Measurements from ENCODE around the gene SERPIND1.
"Not testable (repeated sequence)": the region's sequence is repeated elsewhere in the genome, so short reads cannot be mapped to it uniquely, and the experiment has no call there.

Gene SERPIND1

DNA sequence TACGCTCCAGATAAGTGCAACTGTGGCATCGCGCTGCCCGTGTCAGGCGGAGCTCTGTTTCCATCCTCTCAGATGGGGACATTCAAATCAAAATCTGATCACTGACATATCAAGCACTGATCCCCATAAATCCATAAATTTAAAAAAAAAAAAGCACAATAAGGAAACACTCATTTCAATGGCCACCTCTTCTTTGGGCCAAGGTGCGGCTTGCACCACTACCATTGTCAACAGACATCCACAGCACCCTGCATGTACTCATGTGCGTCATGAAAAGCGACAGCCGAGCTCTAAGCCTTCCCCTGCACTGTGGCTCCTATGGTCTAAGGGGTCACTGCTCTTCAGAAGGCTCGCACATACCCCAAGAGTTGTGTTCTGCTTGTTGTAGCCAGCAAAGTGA, 26.7 kb upstream of the SERPIND1 start:
- DNase-seq: no peak

DNA sequence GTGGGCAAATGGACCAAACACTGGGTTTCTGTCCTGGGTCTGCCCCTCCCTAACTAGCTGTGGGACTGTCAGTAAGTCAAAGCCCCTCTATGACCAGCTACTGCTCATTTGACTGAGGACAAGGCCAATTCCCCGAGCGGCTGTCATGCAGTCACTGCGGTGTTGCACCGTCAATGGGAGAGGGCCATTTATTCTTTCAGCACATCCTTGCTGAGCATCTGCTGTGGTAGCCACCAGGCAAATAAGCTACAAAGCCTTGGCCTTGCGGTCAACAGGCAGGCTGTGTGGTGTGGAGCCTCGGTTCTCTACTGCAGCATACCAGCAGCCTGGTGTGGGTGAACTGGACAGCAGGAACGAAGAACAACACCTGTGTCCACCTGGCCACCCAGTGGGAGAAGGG, 25.8 kb upstream of the SERPIND1 start:
- no peak for DNase-seq

- DNase-seq: no peak
Measured at GRCh38 chr22:20748731-20749428, 25.0 kb upstream of the SERPIND1 start.

DNA sequence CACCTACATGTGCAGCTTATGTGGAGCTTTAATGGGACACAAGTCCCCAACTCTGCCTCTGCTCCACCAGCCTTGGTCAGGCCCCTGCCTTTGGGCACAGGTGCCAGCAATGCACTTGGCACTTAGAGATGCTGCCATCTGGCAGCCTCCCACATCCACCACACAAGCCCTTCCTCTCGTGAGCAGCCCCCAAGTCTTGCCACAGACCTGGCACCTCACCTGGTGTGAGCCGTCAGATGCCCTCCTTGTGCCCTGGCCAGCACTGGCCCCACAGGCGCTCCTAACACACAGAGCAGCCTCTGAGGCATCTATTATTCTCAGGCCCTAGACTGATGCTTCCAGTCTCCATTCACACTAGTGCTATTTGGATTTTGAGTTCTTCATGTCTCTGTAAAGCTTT, 24.5 kb upstream of the SERPIND1 start:
- DNase-seq: no peak

- peak; percentile 58 for DNase-seq
Measured at GRCh38 chr22:20750461-20751184, 23.3 kb upstream of the SERPIND1 start.

GRCh38 chr22:20751185-20751851, 22.6 kb upstream of the SERPIND1 start:
- no peak for DNase-seq

GRCh38 chr22:20752104-20752741, 21.7 kb upstream of the SERPIND1 start:
- DNase-seq: no peak

GRCh38 chr22:20752873-20753272, 21.0 kb upstream of the SERPIND1 start:
- DNase-seq: no peak

DNA sequence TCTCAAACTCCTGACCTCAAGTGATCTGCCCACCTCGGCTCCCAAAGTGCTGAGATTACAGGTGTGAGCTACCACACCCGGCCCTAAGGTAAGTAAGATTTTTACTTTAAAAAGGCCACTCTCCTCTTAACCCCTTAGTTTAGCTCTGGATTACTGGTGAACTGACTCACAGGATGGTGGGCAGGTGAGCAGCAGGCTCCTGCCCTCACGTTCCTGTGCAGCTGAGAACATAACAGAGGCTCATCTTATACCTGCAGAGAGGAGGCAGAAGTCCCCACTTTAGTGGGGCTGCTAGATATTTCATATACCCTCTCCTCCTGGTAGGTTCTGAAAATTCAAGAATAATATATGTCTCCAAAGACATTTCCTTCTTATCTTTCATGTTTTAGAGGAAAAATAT, 17.1 kb upstream of the SERPIND1 start:
- DNase-seq: no peak

- DNase-seq: no peak
Measured at GRCh38 chr22:20758688-20759087, 15.2 kb upstream of the SERPIND1 start.

GRCh38 chr22:20760084-20760483, 13.8 kb upstream of the SERPIND1 start:
- DNase-seq: no peak

DNA sequence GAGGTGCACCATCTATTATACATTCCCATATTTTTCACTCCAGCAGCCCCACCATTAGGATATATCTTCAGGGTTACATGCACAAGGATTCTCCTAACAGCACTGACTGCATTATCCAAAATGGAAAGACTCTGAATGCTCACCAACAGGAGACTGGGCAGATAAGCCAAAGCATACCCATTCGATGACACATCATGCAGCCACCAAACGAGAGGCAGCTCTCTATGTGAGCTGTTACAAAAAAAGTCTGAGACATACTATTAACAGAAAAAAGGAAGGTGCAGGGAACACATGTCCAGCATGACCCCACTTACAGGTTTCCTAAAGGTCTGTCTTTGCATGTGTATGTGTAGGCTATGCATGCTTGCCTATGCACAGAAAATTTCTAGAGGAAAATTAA, 12.4 kb upstream of the SERPIND1 start:
- no peak for DNase-seq

- no peak for DNase-seq
Measured at GRCh38 chr22:20762233-20762796, 11.6 kb upstream of the SERPIND1 start.

DNA sequence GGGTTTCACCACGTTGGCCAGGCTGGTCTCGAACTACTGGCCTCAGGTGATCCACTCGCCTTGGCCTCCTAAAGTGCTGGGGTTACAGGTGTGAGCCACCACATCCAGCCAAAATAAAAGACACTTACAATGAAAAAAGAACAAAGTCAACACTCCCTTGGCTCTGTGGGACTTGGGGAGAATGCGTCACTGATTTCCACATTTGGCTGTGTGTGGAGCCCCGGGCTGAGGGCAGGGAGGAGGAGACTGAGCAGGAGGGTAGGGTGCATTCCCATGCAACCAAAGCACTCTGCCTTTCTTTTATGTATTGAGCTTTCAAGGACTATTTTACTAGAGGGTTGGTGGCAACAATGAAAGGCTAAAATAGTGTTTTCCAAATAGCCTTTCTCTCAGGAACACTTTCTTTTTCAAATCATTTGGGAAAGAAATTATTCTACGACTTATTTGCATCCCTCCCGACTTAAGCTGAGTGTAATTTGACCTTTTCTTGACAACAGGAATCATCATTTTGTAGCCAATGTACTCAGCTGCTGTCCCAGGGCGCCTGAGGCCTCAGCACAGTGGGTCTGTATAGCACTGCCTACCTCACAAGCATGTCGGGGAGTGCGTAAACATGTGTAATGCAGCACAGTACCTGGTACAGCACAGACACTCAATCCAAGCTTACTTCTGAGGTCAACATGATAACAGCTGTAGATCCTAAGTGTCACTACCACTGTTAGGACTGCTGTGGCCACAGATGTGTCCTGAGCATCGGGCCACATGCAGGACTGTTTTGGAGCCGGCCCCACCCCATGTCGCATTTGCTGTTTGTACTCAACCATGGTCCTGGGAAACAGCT, 10.1 kb upstream of the SERPIND1 start:
- no peak for DNase-seq

DNA sequence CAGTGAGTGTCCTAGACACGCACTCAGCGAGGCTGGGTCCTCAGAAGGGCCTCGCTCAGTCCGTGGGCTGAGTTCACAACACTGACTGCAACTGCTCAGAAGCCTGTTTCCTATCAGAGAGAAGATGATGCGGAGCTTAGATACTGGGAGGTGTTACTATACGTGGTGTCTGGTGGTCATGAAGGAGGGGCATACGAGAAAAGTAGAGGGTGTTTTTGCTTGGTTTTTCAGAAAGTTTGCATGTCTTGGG, 9.5 kb upstream of the SERPIND1 start:
- no peak for DNase-seq

DNA sequence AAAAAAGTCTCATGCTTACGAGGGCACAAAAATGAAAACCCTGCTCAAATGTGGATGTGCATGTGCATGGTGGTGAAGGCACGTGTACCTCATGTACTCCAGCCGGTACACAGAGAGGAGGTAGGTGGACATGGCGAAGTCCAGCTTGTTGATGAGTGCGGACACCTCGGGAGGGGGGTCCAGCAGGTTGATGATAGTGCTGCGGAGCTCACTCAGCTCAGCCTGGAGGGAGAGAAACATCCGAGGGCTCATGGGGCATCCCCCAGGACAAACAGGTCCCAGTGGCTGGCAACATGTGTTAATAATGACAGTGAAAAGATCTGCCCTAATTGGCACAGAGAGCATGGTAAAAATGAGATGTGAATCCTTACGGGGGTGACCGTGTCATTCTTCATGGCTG, 9.2 kb upstream of the SERPIND1 start:
- DNase-seq: no peak

DNA sequence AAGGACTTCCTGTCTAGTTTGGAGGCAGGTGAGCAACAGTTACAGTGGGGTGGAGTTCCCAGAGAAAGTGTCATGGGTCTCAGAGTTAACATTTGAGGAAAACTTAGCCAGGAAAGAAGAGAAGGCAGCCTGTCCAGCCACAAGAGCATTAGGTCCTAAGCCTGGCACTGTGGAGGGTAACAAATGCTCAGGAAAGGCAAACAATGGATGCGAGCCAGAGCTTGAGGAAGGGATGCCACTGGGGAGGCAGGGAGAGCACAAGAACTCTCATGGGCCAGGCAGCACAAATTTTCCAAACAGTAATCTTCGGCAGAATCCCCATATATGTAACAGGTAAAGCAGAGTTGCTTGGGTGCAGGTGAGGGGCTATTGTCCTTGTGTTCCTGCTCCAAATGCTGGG, 8.0 kb upstream of the SERPIND1 start:
- DNase-seq: no peak

DNA sequence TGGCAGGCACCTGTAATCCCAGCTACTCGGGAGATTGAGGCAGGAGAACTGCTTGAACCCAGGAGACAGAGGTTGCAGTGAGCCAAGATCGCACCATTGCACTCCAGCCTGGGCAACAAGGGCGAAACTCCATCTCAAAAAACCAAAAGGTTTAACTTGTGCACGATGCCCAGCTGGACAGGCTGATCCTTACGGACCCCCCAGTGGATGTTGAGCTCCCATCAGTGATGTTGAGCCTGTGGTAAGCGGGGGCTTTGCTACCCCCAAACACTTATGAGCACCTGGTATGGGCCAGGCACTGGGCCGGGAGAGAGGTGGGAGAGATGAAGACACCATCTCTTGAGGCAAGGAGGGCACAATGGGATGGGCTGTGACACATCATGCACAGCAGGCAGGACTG, 7.4 kb upstream of the SERPIND1 start:
- DNase-seq: no peak

- DNase-seq: not testable (repeated sequence)
Measured at GRCh38 chr22:20769496-20769826, 4.5 kb upstream of the SERPIND1 start.

DNA sequence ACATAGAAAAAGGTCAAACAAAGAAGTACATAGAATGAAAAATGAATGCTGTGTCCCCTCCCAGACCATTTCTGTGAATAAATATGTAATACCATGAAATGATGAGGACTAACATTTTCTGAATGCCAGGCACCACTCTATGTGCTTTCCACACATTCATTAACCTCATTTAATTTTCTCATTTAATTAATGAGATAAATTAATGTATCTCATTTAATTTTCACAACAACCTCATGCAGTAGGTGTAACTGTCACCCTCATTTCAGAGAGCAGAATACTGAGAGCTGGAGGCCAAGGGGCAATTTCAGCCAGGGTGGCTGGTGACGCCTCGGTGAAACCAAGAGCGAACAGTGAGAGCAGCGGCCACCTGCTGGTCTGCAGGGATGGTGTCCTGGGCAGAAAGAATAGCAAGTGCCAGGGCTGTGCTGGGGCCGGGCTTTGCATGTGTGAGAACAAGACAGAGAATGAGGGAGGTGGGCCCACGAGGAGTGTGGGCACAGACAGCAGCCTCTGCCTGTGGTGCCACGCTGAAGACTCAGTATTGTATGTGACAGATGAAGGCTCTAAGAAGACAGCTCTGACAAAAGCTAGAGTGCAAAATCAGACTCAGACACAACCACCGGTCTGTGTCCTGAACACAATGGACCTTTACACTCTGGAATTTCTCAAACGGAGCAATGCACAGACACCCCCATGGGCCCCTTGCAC, 1.8 kb upstream of the SERPIND1 start:
- no peak for DNase-seq

DNA sequence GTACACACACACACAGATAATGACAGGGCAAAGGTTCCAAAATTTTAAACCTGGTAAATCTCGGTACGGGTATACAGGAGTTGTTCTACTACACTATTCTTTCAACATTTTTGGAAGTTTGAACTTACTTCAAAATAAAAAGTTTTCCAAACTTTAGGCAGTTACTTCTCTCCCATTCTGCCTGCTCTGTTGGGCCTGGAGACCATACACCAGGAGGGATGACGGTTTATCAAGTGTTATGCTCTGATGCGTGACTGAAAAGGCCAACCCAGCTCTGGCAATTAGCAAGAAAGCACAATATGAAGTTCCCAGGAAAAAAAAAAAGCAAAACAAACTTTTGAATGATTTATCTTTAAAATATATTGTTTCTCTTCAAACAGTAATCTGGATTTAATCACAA, 969 bp downstream of the SERPIND1 start:
- no peak for DNase-seq

DNA sequence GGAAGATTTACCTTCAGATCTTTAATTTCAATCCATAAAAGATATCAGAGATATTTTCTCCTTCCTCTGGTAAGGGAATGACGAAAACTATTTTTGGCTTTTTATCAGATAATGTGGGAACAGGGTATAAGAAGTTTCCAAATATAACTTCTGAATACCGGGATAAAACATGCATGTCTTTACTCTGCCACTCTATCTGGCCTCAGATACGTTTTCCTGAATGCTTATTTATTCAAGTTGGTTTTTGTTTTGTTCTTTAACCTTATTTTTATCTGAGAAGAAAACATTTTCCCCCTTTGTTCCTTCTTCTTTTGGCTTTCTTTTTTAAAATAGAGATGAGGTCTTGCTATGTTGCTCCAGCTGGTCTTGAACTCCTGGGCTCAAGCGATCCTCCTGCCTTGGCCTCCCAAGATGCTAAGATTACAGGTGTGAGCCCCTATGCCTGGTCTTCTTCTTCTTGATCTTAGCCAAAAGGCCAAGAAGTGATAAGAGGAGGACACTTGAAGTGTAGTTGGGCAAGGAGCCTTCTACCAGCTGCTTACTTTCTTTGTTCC, 1.5 kb downstream of the SERPIND1 start:
- no peak for DNase-seq

Measured in stimulated activated CD4-positive, alpha-beta T cell treated with anti-CD3 and anti-CD28 coated beads, Interleukin-15, amount 100 ng/mL, for 24 hours (primary cell).